Adipocyte (in vitro differentiated cells): Measurements from ENCODE around the gene SUPT4H1.

Experiments used
- DNase-seq: peaks from one replicate; pipeline ENCODE4 v3.0.0-alpha.2; 2015; ENCODE audit warnings: low read depth
- H3K27me3 ChIP-seq: replicated peaks from 2 replicates; pipeline ENCODE4 v1.7.0; 2013; ENCODE audit warnings: mild to moderate bottlenecking, low read length, moderate library complexity; ENCODE audit not compliant: control insufficient read depth, insufficient read depth
- H3K36me3 ChIP-seq: 2 replicates; pipeline ENCODE4 v1.7.0; 2013; ENCODE audit warnings: low read length, mild to moderate bottlenecking, moderate library complexity; ENCODE audit not compliant: control insufficient read depth, insufficient read depth, severe bottlenecking
- H3K4me1 ChIP-seq: 2 replicates; pipeline ENCODE4 v1.7.0; 2013; ENCODE audit warnings: mild to moderate bottlenecking, low read length, moderate library complexity; ENCODE audit not compliant: control insufficient read depth, insufficient read depth
- H3K4me3 ChIP-seq: 2 replicates; pipeline ENCODE4 v1.7.0; 2013; ENCODE audit warnings: mild to moderate bottlenecking, low read length, moderate library complexity
- H3K9ac ChIP-seq: 2 replicates; pipeline ENCODE4 v1.7.0; 2013; ENCODE audit warnings: mild to moderate bottlenecking, low read length, moderate library complexity
- H3K9me3 ChIP-seq: 2 replicates; pipeline ENCODE4 v1.7.0; 2013; ENCODE audit warnings: mild to moderate bottlenecking, low read length, moderate library complexity; ENCODE audit not compliant: control insufficient read depth

SUPT4H1 gene

DNA sequence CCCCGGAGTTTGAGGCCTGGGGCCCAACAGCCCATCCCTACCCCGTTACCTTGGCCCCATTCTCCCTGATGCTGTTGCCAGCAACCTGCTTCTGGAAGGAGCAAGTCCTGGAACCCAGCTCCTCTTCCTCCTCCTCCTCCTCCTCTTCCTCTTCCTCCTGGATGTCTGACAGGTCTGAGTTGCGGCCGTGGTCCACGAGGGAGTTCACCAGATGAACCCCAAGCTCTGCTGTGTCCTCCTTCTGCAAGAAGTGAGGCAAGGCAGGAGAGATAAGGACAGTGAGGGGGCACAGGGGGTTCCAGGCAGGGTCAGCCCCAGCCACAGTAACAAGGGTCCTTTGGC is 42.1 kb downstream of the SUPT4H1 start:
- Histone ChIP-seq H3K9me3 (no peaks in the 10 kb centered on the region), H3K4me1 (no peaks in the 10 kb centered on the region), H3K9ac (no peak overlapping the region), H3K27me3 (peaks cover 19% of the 10 kb centered on the region), H3K4me3 (no peak overlapping the region), H3K36me3 (no peaks in the 10 kb centered on the region)
- no peak for DNase-seq

DNA sequence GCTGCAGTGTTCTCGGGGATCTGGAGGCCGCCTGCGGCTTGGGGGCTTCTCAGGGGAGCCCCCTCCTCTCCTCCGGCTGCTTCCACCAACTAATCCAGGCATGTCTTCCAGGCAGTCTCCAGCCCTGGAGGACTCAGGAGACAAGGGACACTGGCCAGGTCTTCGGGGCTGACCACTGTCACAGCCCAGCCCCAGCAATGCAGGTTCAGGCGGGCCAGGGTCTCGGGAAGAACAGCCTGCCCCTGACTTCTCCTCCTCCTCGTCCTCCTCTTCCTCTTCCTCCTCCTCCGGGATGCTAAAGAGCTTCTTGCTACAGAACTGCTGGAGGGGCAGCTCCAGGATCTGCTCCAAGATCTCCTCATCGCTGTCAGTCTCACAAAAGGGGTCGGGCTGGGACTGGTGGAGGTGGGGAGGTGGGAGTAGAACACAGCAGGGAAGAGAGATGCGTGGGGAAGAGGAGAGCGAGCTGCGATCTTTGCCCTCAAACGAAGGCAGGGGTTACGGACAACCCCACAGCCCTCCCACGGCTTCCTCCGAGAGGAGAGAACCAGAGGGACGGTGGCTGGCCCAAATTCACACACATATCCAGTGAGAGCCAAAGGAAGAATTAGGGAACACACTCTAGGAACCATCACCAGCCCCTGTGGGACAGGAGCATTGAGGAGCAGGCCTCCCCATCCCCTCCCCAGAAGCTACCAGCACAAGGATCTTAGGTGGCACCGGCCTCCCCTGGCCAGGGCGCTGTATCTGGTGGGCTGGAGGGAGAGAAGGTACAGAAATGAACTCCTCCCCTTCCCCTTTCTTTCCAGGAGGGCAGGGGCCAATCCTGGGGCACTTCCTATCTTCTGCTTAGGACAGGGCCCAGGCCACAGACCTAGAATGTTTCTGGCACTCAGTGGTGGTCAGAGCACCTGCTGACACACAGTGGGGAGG is 42.8 kb downstream of the SUPT4H1 start:
- peaks cover 20% of the 10 kb centered on the region for H3K27me3 ChIP-seq
- no peaks in the 10 kb centered on the region for H3K9me3 ChIP-seq
- no peak overlapping the region for H3K4me3 ChIP-seq
- no peaks in the 10 kb centered on the region for H3K36me3 ChIP-seq
- H3K9ac ChIP-seq: no peak overlapping the region
- H3K4me1 ChIP-seq: no peaks in the 10 kb centered on the region
- no peak for DNase-seq

DNA sequence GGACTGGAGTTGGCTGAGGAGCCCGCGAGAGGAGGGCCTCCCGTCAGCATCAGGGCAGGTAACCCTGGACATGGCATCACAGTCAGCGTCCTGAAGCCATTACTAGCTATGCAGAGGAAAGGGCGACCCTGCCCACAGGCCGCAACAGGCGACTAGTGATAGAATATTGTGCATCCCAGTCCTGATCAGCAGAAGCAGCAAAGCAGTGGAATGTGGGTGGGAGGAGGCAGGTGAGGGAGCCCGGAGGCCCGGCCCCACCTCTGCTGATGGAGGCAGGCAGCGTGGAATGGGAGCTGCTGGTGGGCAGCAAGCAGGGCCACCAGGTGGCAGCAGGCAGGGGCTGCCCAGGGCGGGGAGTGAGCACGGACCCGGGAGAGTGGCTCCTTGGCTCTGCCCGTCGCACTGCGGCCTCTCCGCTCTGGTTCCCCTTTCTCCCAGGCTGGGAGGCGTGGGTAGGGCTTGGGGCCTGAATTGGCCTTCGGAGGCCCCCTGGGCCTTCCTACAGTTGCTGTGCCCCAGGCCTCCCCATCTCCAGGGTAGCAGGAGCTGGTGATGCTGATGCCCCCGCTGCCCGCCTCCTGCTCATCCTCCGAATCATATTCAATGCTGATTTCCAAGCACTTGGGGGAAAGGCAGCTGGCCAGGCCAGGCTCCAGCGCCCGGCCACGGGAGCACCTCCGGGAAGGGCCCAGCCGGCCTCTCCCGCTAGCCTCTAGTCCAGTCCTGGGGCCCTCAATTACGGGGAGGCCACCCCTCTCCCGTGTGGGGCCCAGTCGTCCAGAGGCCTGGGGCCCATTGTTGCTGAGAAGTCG is 43.6 kb downstream of the SUPT4H1 start:
- Histone ChIP-seq H3K36me3 (no peaks in the 10 kb centered on the region), H3K4me3 (no peak overlapping the region), H3K4me1 (no peaks in the 10 kb centered on the region), H3K9me3 (no peaks in the 10 kb centered on the region), H3K27me3 (peaks cover 28% of the 10 kb centered on the region), H3K9ac (no peak overlapping the region)
- no peak for DNase-seq

- Histone ChIP-seq H3K27me3 (peaks cover 36% of the 10 kb centered on the region), H3K4me3 (no peak overlapping the region), H3K9me3 (no peaks in the 10 kb centered on the region), H3K9ac (no peak overlapping the region), H3K4me1 (no peaks in the 10 kb centered on the region), H3K36me3 (no peaks in the 10 kb centered on the region)
- DNase-seq: no peak
These were observed 44.4 kb downstream of the SUPT4H1 start for GRCh38 chr17:58307468-58308172.

- no peaks in the 10 kb centered on the region for H3K9me3 ChIP-seq
- no peaks in the 10 kb centered on the region for H3K36me3 ChIP-seq
- H3K4me3 ChIP-seq: no peak overlapping the region
- peaks cover 48% of the 10 kb centered on the region for H3K27me3 ChIP-seq
- DNase-seq: no peak
- no peak overlapping the region for H3K9ac ChIP-seq
- H3K4me1 ChIP-seq: no peaks in the 10 kb centered on the region
These were observed 45.7 kb downstream of the SUPT4H1 start for GRCh38 chr17:58306131-58306951.

DNA sequence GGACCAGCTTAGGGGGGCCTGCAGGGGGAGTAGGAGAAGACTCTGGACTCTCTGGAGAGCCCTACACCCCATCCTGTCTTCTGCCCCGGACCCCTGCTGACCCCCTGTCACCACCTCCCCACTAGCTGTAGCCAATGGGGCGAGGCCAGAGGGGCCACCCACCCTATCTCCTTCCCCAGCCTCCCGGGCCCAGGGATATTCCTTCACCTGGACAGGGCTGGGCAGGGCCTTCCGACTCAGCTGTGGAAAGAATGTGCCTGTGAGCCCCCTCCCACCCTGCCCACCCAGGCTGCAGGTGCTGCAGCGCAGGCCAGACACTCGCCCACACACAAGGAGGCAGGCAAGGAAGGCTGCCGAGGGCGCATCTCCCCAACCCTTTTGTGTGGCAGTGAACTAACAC is 46.4 kb downstream of the SUPT4H1 start:
- H3K9me3 ChIP-seq: no peaks in the 10 kb centered on the region

GRCh38 chr17:58304750-58305486 is 47.1 kb downstream of the SUPT4H1 start:
- Histone ChIP-seq H3K36me3 (no peaks in the 10 kb centered on the region), H3K27me3 (peaks cover 63% of the 10 kb centered on the region), H3K4me1 (no peaks in the 10 kb centered on the region), H3K9ac (no peak overlapping the region), H3K9me3 (no peaks in the 10 kb centered on the region), H3K4me3 (no peak overlapping the region)
- DNase-seq: no peak

More for the DNA sequence above, 46.4 kb downstream of the SUPT4H1 start:
- DNase-seq: no peak
- no peaks in the 10 kb centered on the region for H3K4me1 ChIP-seq
- no peak overlapping the region for H3K9ac ChIP-seq
- H3K36me3 ChIP-seq: no peaks in the 10 kb centered on the region
- H3K4me3 ChIP-seq: no peak overlapping the region
- peaks cover 55% of the 10 kb centered on the region for H3K27me3 ChIP-seq

- Histone ChIP-seq H3K9ac (no peak overlapping the region), H3K4me3 (no peak overlapping the region), H3K9me3 (no peaks in the 10 kb centered on the region), H3K27me3 (peaks cover 68% of the 10 kb centered on the region), H3K36me3 (no peaks in the 10 kb centered on the region), H3K4me1 (no peaks in the 10 kb centered on the region)
- DNase-seq: peak; percentile 9
These were observed 47.8 kb downstream of the SUPT4H1 start for GRCh38 chr17:58303971-58304749.

DNA sequence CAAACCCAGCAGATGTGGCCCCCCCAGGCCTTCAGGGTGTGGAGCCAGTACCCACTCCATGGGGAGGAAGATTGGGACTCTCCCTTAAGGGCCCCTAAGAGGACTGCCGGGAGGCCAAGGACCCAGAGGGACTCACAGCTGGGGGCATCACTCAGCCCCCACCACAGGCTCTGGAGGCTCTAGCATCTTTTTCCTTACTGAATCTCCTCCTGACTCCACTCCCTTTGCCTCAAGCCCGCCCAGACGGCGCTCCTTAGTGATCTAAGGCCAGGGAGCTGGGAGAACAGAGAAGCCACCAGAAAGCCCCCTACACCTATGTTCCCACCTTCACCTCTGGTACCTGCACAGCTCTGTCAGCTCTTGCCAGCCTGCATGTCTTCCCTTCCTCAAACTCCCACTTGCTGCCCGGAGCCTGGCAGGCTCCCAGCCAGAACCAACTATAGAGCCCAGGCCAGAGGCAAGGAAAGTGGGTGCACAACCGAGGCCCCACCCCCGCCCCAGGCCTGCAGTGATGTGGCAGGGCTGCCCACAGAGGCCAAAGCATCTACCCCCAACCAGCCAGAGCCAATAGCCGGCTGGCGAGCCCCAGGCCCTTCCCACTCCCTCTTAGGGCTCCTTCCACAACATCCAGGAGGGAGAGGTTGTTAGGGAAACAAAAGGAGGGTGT is 48.9 kb downstream of the SUPT4H1 start:
- H3K4me3 ChIP-seq: no peak overlapping the region
- no peak overlapping the region for H3K9ac ChIP-seq
- no peaks in the 10 kb centered on the region for H3K36me3 ChIP-seq
- DNase-seq: no peak
- H3K9me3 ChIP-seq: peaks cover 6% of the 10 kb centered on the region
- H3K27me3 ChIP-seq: peaks cover 65% of the 10 kb centered on the region
- H3K4me1 ChIP-seq: no peaks in the 10 kb centered on the region
